Measurements from ENCODE around the gene PAPPA. TPM values are rescaled to one million over a fixed set of nuclear protein-coding genes. Genes with fewer than 3 reads are reported as not detected.

Gene PAPPA
- total and polyA plus RNA-seq, 2 donors from 2014 or later = 4.2 to 10.2 TPM

DNA sequence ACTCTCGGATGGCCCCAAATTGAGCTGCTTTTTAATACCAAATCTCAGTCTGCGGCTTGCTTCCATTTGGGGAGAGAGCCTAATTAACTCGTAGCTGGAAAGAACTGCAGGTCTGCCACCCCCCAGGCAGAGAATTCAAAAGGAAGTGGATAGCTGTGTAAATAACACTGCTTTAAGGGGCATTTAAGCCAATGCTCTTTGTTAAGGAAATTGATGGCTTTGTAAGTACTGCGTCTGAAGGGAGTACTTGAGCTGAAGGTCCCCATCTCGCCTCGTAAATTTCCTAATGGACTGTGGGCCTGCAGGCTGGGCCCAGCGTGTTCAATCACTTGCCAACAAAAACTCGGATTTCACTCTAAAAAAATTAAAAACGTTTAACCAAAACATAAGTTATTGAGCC is 132.7 kb downstream of the PAPPA start:
- FAIRE-seq (no peak), DNase-seq (peak in 3 of 5 donors; percentile 69 to 87 (median 86))
- Histone ChIP-seq H3K9ac (ENCODE audit: low read length in 3 of 3) (no peak overlapping the region), H3K4me3 (ENCODE audit: low read length in 3 of 3) (no peak overlapping the region), H3K36me3 (ENCODE audit: control insufficient read depth in 2 of 3, insufficient read depth in 3 of 3, low read length in 3 of 3) (no peaks in the 10 kb centered on the region), H3K27me3 (ENCODE audit: control insufficient read depth, insufficient read depth, low read length) (no peaks in the 10 kb centered on the region), H3K9me3 (ENCODE audit: control insufficient read depth in 2 of 3, insufficient read depth in 1 of 3, low read length in 3 of 3) (no peaks in the 10 kb centered on the region), H3K4me1 (ENCODE audit: control insufficient read depth in 2 of 3, insufficient read depth in 2 of 3, low read depth in 1 of 3, low read length in 3 of 3) (no peaks in the 10 kb centered on the region), H3K27ac (ENCODE audit: low read depth in 2 of 2, low read length in 2 of 2) (no peak overlapping the region)
- intact Hi-C loops (cut with DNase I) = no loop called here
- TF ChIP-seq CTCF (IDR thresholded peaks at IDR 0.05; ENCODE audit: borderline replicate concordance, extremely low read depth, insufficient read depth) = no peak

DNA sequence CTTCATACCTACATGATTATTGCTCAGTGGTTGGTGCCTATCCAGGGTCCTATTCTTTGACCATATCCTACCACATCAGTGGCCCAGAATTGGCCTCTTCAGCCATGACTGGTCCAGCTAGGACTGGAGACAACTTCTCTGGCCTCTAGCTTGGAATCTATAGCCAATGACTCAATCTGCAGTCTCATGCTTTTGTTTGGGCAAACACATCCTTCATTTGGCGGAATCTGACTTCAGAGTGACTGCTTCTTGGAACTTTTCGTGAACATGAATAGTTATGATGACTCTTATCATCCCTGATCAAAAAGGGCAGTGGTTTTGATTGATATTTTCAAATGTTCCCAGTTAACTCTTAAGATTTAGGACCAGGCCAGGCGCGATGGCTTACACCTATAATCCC is 134.1 kb downstream of the PAPPA start:
- FAIRE-seq (no peak), DNase-seq (no peak)
- TF ChIP-seq CTCF (IDR thresholded peaks at IDR 0.05; ENCODE audit: borderline replicate concordance, extremely low read depth, insufficient read depth) = no peak
- Histone ChIP-seq H3K4me3 (ENCODE audit: low read length in 3 of 3) (no peak overlapping the region), H3K27ac (ENCODE audit: low read depth in 2 of 2, low read length in 2 of 2) (no peak overlapping the region), H3K4me1 (ENCODE audit: control insufficient read depth in 2 of 3, insufficient read depth in 2 of 3, low read depth in 1 of 3, low read length in 3 of 3) (no peaks in the 10 kb centered on the region), H3K9me3 (ENCODE audit: control insufficient read depth in 2 of 3, insufficient read depth in 1 of 3, low read length in 3 of 3) (no peaks in the 10 kb centered on the region), H3K36me3 (ENCODE audit: control insufficient read depth in 2 of 3, insufficient read depth in 3 of 3, low read length in 3 of 3) (no peaks in the 10 kb centered on the region), H3K27me3 (ENCODE audit: control insufficient read depth, insufficient read depth, low read length) (no peaks in the 10 kb centered on the region), H3K9ac (ENCODE audit: low read length in 3 of 3) (no peak overlapping the region)
- intact Hi-C loops (cut with DNase I) = no loop called here

DNA sequence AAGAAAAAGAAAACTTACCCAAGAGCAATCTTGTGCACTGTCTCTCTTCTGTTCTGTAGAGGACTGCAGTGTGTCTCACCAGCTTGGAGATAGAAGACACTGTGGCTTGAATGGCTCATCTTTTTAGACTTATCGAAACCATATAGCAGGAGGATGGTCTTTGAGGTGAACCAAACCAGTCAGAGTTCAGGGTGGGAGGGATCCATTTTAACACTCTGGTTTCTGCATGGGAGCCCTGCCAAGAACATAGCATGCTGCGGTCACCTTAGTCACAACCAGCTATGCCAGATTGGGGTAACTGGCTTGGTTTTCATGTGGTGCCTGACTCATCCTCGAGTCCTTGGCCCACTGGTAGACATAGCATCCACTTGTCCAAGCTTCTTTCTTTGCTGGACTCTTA is 135.1 kb downstream of the PAPPA start:
- H3K9ac ChIP-seq (ENCODE audit: low read length in 3 of 3) = no peak overlapping the region
- no peaks in the 10 kb centered on the region for H3K4me1 ChIP-seq (ENCODE audit: control insufficient read depth in 2 of 3, insufficient read depth in 2 of 3, low read depth in 1 of 3, low read length in 3 of 3)
- FAIRE-seq (no peak), DNase-seq (no peak)
- intact Hi-C loops (cut with DNase I) = no loop called here
- no peak overlapping the region for H3K27ac ChIP-seq (ENCODE audit: low read depth in 2 of 2, low read length in 2 of 2)
- no peaks in the 10 kb centered on the region for H3K27me3 ChIP-seq (ENCODE audit: control insufficient read depth, insufficient read depth, low read length)
- H3K36me3 ChIP-seq (ENCODE audit: control insufficient read depth in 2 of 3, insufficient read depth in 3 of 3, low read length in 3 of 3) = no peaks in the 10 kb centered on the region
- no peak overlapping the region for H3K4me3 ChIP-seq (ENCODE audit: low read length in 3 of 3)
- H3K9me3 ChIP-seq (ENCODE audit: control insufficient read depth in 2 of 3, insufficient read depth in 1 of 3, low read length in 3 of 3) = no peaks in the 10 kb centered on the region
- no peak for TF ChIP-seq CTCF (IDR thresholded peaks at IDR 0.05; ENCODE audit: borderline replicate concordance, extremely low read depth, insufficient read depth)

- no peaks in the 10 kb centered on the region for H3K9me3 ChIP-seq (ENCODE audit: control insufficient read depth in 2 of 3, insufficient read depth in 1 of 3, low read length in 3 of 3)
- no peaks in the 10 kb centered on the region for H3K36me3 ChIP-seq (ENCODE audit: control insufficient read depth in 2 of 3, insufficient read depth in 3 of 3, low read length in 3 of 3)
- no peak for FAIRE-seq
- intact Hi-C loops (cut with DNase I) = no loop called here
- H3K27ac ChIP-seq (ENCODE audit: low read depth in 2 of 2, low read length in 2 of 2) = no peak overlapping the region
- H3K4me1 ChIP-seq (ENCODE audit: control insufficient read depth in 2 of 3, insufficient read depth in 2 of 3, low read depth in 1 of 3, low read length in 3 of 3) = peaks cover 0 to 3% (median 0%) of the 10 kb centered on the region in 3 donors
- no peak overlapping the region for H3K9ac ChIP-seq (ENCODE audit: low read length in 3 of 3)
- TF ChIP-seq CTCF (IDR thresholded peaks at IDR 0.05; ENCODE audit: borderline replicate concordance, extremely low read depth, insufficient read depth) = no peak
- H3K27me3 ChIP-seq (ENCODE audit: control insufficient read depth, insufficient read depth, low read length) = no peaks in the 10 kb centered on the region
- DNase-seq = peak in 1 of 5 donors; percentile 27
- H3K4me3 ChIP-seq (ENCODE audit: low read length in 3 of 3) = no peak overlapping the region
Measured at GRCh38 chr9:116297346-116297745, 143.8 kb downstream of the PAPPA start.
